Testis (tissue), 2 donors: ENCODE results near the gene SPATA6L.

Experiments
- CTCF ChIP-seq, 3 experiments: fragments of 450-650 bp in 2 of 3; fragments of 200-600 bp in 1 of 3; sonication (generic) in 1 of 3; IDR thresholded peaks; one replicate each; pipeline ENCODE4 v1.5.1; 2016 to 2019; ENCODE audit warnings: antibody characterized with exemption in 3 of 3, mild to moderate bottlenecking in 2 of 3, moderate library complexity in 1 of 3
- POLR2A ChIP-seq: fragments of 450-650 bp; IDR thresholded peaks from one replicate; pipeline ENCODE4 v1.6.1; 2017; ENCODE audit warnings: antibody characterized with exemption, mild to moderate bottlenecking, moderate library complexity

- no peak for TF ChIP-seq POLR2A
- no peak for TF ChIP-seq CTCF (IDR thresholded peaks at IDR 0.05)
Observed at GRCh38 chr9:4615778-4616177, 50.5 kb downstream of the SPATA6L start.
